Activated B cell treated with CpG ODN at 0.5 μM for 24 hours (primary cell): ENCODE measurements around the gene CXCL14. TPM values are rescaled to one million over a fixed set of nuclear protein-coding genes. Genes with fewer than 3 reads are reported as not detected.

Experiments
- ATAC-seq: fragments of 200-7000 bp; cut with Tn5 transposase; one replicate; pipeline ENCODE4 v1.10.0; 2021; ENCODE audit warnings: low read depth, mild to moderate bottlenecking, moderate library complexity
- CTCF ChIA-PET: fragments of 350-600 bp; sonication (Branson Sonifier 250); formaldehyde crosslinking; loops from one replicate; lab custom pipeline; 2021; ENCODE audit warnings: antibody characterized with exemption; lab: Charles Lee
- POLR2A ChIA-PET: fragments of 350-600 bp; sonication (Branson Sonifier 250); formaldehyde crosslinking; loops from one replicate; lab custom pipeline; 2021; ENCODE audit warnings: antibody characterized with exemption; lab: Charles Lee
- DNase-seq: peaks from one replicate; pipeline ENCODE4 v3.0.0; 2022
- H3K27ac Mint-ChIP-seq: one replicate; pipeline ENCODE4 v1.8.0; 2020; ENCODE audit warnings: mixed read lengths
- H3K27me3 Mint-ChIP-seq: one replicate; pipeline ENCODE4 v1.8.0; 2021; ENCODE audit warnings: mixed read lengths
- H3K36me3 Mint-ChIP-seq: one replicate; pipeline ENCODE4 v1.8.0; 2021; ENCODE audit warnings: low read depth, mixed read lengths
- H3K4me1 Mint-ChIP-seq: one replicate; pipeline ENCODE4 v1.8.0; 2021; ENCODE audit warnings: mixed read lengths
- H3K4me3 Mint-ChIP-seq: one replicate; pipeline ENCODE4 v1.8.0; 2020; ENCODE audit warnings: mild to moderate bottlenecking, mixed read lengths
- H3K9me3 Mint-ChIP-seq: one replicate; pipeline ENCODE4 v1.8.0; 2020; ENCODE audit warnings: mixed read lengths
- CTCF ChIP-seq: fragments of 200-600 bp; IDR thresholded peaks from one replicate; pipeline ENCODE4 v1.8.0; 2022; ENCODE audit warnings: antibody characterized with exemption, mild to moderate bottlenecking
- intact Hi-C: fragments of 100-400 bp; cut with micrococcal nuclease; formaldehyde crosslinking; loops from one replicate; pipeline ENCODE4 v1.15.1; 2024
- total RNA-seq: library from RNA; stranded (reverse); gene quantifications from 2 replicates; pipeline ENCODE4 v1.2.3, GENCODE V29; 2022

CXCL14 gene
- total RNA-seq, 1 donor from 2014 or later: not detected

- no peaks in the 10 kb centered on the region for H3K9me3 Mint-ChIP-seq
- no peak for TF ChIP-seq CTCF
- DNase-seq (no peak), ATAC-seq (no peak)
- POLR2A ChIA-PET: no interaction called here
- peaks cover 68% of the 10 kb centered on the region for H3K27me3 Mint-ChIP-seq
- H3K36me3 Mint-ChIP-seq: no peaks in the 10 kb centered on the region
- no peak overlapping the region for H3K27ac Mint-ChIP-seq
- H3K4me1 Mint-ChIP-seq: peaks cover 15% of the 10 kb centered on the region
- no peak overlapping the region for H3K4me3 Mint-ChIP-seq
- intact Hi-C loops: no loop called here
- CTCF ChIA-PET: no interaction called here
Measured at GRCh38 chr5:135547590-135548254, 31.1 kb downstream of the CXCL14 start.

GRCh38 chr5:135546912-135547311, 31.9 kb downstream of the CXCL14 start:
- DNase-seq: no peak
- peaks cover 72% of the 10 kb centered on the region for H3K27me3 Mint-ChIP-seq
- no peak overlapping the region for H3K27ac Mint-ChIP-seq
- no peak for ATAC-seq
- H3K4me3 Mint-ChIP-seq: no peak overlapping the region
- intact Hi-C loops: no loop called here
- ChIA-PET POLR2A (no interaction called here), CTCF (no interaction called here)
- H3K36me3 Mint-ChIP-seq: no peaks in the 10 kb centered on the region
- H3K4me1 Mint-ChIP-seq: peaks cover 15% of the 10 kb centered on the region
- TF ChIP-seq CTCF: no peak
- no peaks in the 10 kb centered on the region for H3K9me3 Mint-ChIP-seq

- Mint-ChIP-seq H3K4me3 (no peak overlapping the region), H3K27me3 (peaks cover 74% of the 10 kb centered on the region), H3K9me3 (no peaks in the 10 kb centered on the region), H3K36me3 (no peaks in the 10 kb centered on the region), H3K27ac (no peak overlapping the region), H3K4me1 (peaks cover 15% of the 10 kb centered on the region)
- ChIA-PET CTCF (no interaction called here), POLR2A (no interaction called here)
- ATAC-seq (no peak), DNase-seq (no peak)
- TF ChIP-seq CTCF: no peak
- intact Hi-C loops: no loop called here
Measured at GRCh38 chr5:135546101-135546500, 32.7 kb downstream of the CXCL14 start.

- Mint-ChIP-seq H3K27ac (no peak overlapping the region), H3K27me3 (peaks cover 82% of the 10 kb centered on the region), H3K4me1 (peaks cover 15% of the 10 kb centered on the region), H3K4me3 (no peak overlapping the region), H3K36me3 (no peaks in the 10 kb centered on the region), H3K9me3 (no peaks in the 10 kb centered on the region)
- ATAC-seq (no peak), DNase-seq (no peak)
- intact Hi-C loops: no loop called here
- POLR2A ChIA-PET: no interaction called here
- TF ChIP-seq CTCF: no peak
- CTCF ChIA-PET: no interaction called here
Measured at GRCh38 chr5:135545099-135545498, 33.7 kb downstream of the CXCL14 start.

- Mint-ChIP-seq H3K27me3 (peaks cover 85% of the 10 kb centered on the region), H3K9me3 (no peaks in the 10 kb centered on the region), H3K36me3 (no peaks in the 10 kb centered on the region), H3K4me1 (peaks cover 15% of the 10 kb centered on the region), H3K27ac (no peak overlapping the region), H3K4me3 (peak overlapping the region; percentile 86)
- intact Hi-C loops: loop anchor here (5.0 kb wide), 1 partner anchor 51 kb away; no protein-coding TSS in a partner anchor
- TF ChIP-seq CTCF: no peak
- ChIA-PET POLR2A (no interaction called here), CTCF (no interaction called here)
- ATAC-seq (no peak), DNase-seq (no peak)
Measured at GRCh38 chr5:135543485-135544304, 35.1 kb downstream of the CXCL14 start.
